Spleen (tissue), 7 donors: Measurements from ENCODE around the gene CDYL2.

Experiments used
- POLR2A ChIP-seq, 3 donors: fragments of 450-650 bp; IDR thresholded peaks; one replicate each; pipeline ENCODE4 v1.5.1; 2017; ENCODE audit warnings: antibody characterized with exemption in 3 of 3, mild to moderate bottlenecking in 1 of 3
- POLR2AphosphoS5 ChIP-seq, 3 donors: sonication (generic); formaldehyde crosslinking; IDR thresholded peaks; one replicate each; pipeline ENCODE4 v1.5.1; 2017; ENCODE audit warnings: antibody characterized with exemption in 3 of 3
- TF ChIP-seq, protein P1 (sequence below), 11 experiments: fragments of 200-600 bp in 7 of 11; fragments of 450-650 bp in 4 of 11; sonication (generic) in 4 of 11; IDR thresholded peaks in 8 of 11; conservative IDR thresholded peaks in 3 of 11; 1 replicate in 7 of 11; 2 replicates in 4 of 11; pipeline versions ENCODE4 v1.4.0 to v1.8.0; 2016 to 2021; ENCODE audit warnings: antibody characterized with exemption in 11 of 11, inconsistent platforms in 4 of 11, mild to moderate bottlenecking in 1 of 11
- donor health status: DM: no; HTN: no; CAD: no; lungs with moderate emphysema.
- donor health status: DM: no; HTN: no; CAD: no.
- donor health status: DM: no; HTN: no; CAD: no.

GRCh38 chr16:80794071-80794470, 10.3 kb downstream of the CDYL2 start:
- TF ChIP-seq, protein P1, sequence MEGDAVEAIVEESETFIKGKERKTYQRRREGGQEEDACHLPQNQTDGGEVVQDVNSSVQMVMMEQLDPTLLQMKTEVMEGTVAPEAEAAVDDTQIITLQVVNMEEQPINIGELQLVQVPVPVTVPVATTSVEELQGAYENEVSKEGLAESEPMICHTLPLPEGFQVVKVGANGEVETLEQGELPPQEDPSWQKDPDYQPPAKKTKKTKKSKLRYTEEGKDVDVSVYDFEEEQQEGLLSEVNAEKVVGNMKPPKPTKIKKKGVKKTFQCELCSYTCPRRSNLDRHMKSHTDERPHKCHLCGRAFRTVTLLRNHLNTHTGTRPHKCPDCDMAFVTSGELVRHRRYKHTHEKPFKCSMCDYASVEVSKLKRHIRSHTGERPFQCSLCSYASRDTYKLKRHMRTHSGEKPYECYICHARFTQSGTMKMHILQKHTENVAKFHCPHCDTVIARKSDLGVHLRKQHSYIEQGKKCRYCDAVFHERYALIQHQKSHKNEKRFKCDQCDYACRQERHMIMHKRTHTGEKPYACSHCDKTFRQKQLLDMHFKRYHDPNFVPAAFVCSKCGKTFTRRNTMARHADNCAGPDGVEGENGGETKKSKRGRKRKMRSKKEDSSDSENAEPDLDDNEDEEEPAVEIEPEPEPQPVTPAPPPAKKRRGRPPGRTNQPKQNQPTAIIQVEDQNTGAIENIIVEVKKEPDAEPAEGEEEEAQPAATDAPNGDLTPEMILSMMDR (IDR thresholded peaks at IDR 0.05 in 8 of 11, conservative IDR thresholded peaks at IDR 0.05 in 3 of 11) = no peak
- no peak for TF ChIP-seq POLR2A (IDR thresholded peaks at IDR 0.05)
- TF ChIP-seq POLR2AphosphoS5 (IDR thresholded peaks at IDR 0.05) = no peak
